Measurements from ENCODE around the gene DKK3. TPM values are rescaled to one million over a fixed set of nuclear protein-coding genes. Genes with fewer than 3 reads are reported as not detected.

Gene DKK3
- total RNA-seq, 1 donor from 2014 or later: 23.9 TPM

GRCh38 chr11:11988099-11988651 lies 20.3 kb downstream of the DKK3 start:
- Histone ChIP-seq H3F3A (ENCODE audit: low read depth) (no peaks in the 10 kb centered on the region), H3K9ac (no peak overlapping the region), H3K4me3 (no peak overlapping the region), H3K4me1 (no peaks in the 10 kb centered on the region), H3K27ac (no peak overlapping the region), H3K4me2 (no peak overlapping the region), H3K9me3 (ENCODE audit: low read depth) (no peaks in the 10 kb centered on the region), H3K79me2 (ENCODE audit: low read depth) (no peaks in the 10 kb centered on the region), H3K36me3 (no peaks in the 10 kb centered on the region), H4K20me1 (ENCODE audit: low read depth) (no peaks in the 10 kb centered on the region), H2AFZ (replicated peaks) (no peak overlapping the region), H3K27me3 (no peaks in the 10 kb centered on the region)
- peaks cover 19% of the 10 kb centered on the region for H3K36me3 Mint-ChIP-seq
- no peak overlapping the region for H3K27ac Mint-ChIP-seq
- H3K4me1 Mint-ChIP-seq: peaks cover 5% of the 10 kb centered on the region
- no peak overlapping the region for H3K4me3 Mint-ChIP-seq
- TF ChIP-seq EZH2phosphoT487 (IDR thresholded peaks at IDR 0.05) (no peak), EZH2 (IDR thresholded peaks at IDR 0.05) (no peak)
- TF ChIP-seq, protein P1, sequence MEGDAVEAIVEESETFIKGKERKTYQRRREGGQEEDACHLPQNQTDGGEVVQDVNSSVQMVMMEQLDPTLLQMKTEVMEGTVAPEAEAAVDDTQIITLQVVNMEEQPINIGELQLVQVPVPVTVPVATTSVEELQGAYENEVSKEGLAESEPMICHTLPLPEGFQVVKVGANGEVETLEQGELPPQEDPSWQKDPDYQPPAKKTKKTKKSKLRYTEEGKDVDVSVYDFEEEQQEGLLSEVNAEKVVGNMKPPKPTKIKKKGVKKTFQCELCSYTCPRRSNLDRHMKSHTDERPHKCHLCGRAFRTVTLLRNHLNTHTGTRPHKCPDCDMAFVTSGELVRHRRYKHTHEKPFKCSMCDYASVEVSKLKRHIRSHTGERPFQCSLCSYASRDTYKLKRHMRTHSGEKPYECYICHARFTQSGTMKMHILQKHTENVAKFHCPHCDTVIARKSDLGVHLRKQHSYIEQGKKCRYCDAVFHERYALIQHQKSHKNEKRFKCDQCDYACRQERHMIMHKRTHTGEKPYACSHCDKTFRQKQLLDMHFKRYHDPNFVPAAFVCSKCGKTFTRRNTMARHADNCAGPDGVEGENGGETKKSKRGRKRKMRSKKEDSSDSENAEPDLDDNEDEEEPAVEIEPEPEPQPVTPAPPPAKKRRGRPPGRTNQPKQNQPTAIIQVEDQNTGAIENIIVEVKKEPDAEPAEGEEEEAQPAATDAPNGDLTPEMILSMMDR (IDR thresholded peaks at IDR 0.05): no peak
- no peaks in the 10 kb centered on the region for H3K27me3 Mint-ChIP-seq (ENCODE audit: insufficient read depth, low read depth)
- no peak for DNase-seq (ENCODE audit: low spot score)
- H3K9me3 Mint-ChIP-seq: no peaks in the 10 kb centered on the region

DNA sequence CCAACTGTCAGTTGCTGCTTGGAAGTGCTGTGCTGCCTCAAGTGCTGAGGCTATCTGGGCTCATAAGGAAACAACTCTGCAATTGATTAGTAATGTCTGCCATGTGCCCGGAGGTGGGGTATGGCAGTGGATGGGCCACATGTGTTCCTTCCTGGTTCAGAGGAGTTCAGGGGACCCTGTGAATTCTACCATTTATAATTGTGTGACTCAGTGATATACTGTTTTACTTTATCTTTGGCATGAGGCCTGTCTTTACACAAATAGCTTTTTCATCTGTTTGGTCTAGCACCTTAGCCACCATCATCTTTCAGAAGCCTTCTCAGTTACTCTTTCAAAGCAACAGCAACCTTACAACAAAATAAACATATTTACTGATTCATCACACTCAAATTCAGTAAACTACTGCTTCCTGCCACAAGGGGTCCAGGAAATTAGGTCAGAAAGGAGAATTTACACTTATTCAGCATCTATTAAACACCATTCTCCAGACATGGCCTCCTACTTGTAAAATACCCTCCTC lies 20.9 kb downstream of the DKK3 start:
- H3K79me2 ChIP-seq (ENCODE audit: low read depth): no peaks in the 10 kb centered on the region
- peaks cover 5% of the 10 kb centered on the region for H3K4me1 Mint-ChIP-seq
- H3K36me3 ChIP-seq: no peaks in the 10 kb centered on the region
- H3K9me3 Mint-ChIP-seq: no peaks in the 10 kb centered on the region
- no peak for DNase-seq (ENCODE audit: low spot score)
- H3K27me3 ChIP-seq: no peaks in the 10 kb centered on the region
- H3F3A ChIP-seq (ENCODE audit: low read depth): no peaks in the 10 kb centered on the region
- no peaks in the 10 kb centered on the region for H3K27me3 Mint-ChIP-seq (ENCODE audit: insufficient read depth, low read depth)
- no peak overlapping the region for H3K9ac ChIP-seq
- H3K4me2 ChIP-seq: no peak overlapping the region
- no peaks in the 10 kb centered on the region for H4K20me1 ChIP-seq (ENCODE audit: low read depth)
- no peak overlapping the region for H2AFZ ChIP-seq (replicated peaks)
- no peak overlapping the region for H3K27ac ChIP-seq
- H3K4me3 ChIP-seq: no peak overlapping the region
- no peak overlapping the region for H3K27ac Mint-ChIP-seq
- H3K4me3 Mint-ChIP-seq: no peak overlapping the region
- peaks cover 21% of the 10 kb centered on the region for H3K36me3 Mint-ChIP-seq
- no peaks in the 10 kb centered on the region for H3K4me1 ChIP-seq
- H3K9me3 ChIP-seq (ENCODE audit: low read depth): no peaks in the 10 kb centered on the region
- TF ChIP-seq, protein P1 (IDR thresholded peaks at IDR 0.05): peak; percentile 38
- TF ChIP-seq EZH2 (IDR thresholded peaks at IDR 0.05): no peak

- no peaks in the 10 kb centered on the region for H3K9me3 ChIP-seq (ENCODE audit: low read depth)
- H4K20me1 ChIP-seq (ENCODE audit: low read depth): no peaks in the 10 kb centered on the region
- Mint-ChIP-seq H3K4me1 (peaks cover 4% of the 10 kb centered on the region), H3K27me3 (ENCODE audit: insufficient read depth, low read depth) (no peaks in the 10 kb centered on the region), H3K9me3 (peaks cover 4% of the 10 kb centered on the region), H3K36me3 (peaks cover 23% of the 10 kb centered on the region), H3K27ac (no peak overlapping the region), H3K4me3 (no peak overlapping the region)
- H2AFZ ChIP-seq (replicated peaks): no peak overlapping the region
- no peak overlapping the region for H3K27ac ChIP-seq
- no peaks in the 10 kb centered on the region for H3K79me2 ChIP-seq (ENCODE audit: low read depth)
- no peaks in the 10 kb centered on the region for H3K27me3 ChIP-seq
- DNase-seq (ENCODE audit: low spot score): no peak
- H3K9ac ChIP-seq: no peak overlapping the region
- H3K4me1 ChIP-seq: no peaks in the 10 kb centered on the region
- H3K36me3 ChIP-seq: no peaks in the 10 kb centered on the region
- TF ChIP-seq EZH2 (IDR thresholded peaks at IDR 0.05) (no peak), EZH2phosphoT487 (IDR thresholded peaks at IDR 0.05) (no peak)
- TF ChIP-seq, protein P1 (IDR thresholded peaks at IDR 0.05): no peak
- no peak overlapping the region for H3K4me2 ChIP-seq
- no peak overlapping the region for H3K4me3 ChIP-seq
- H3F3A ChIP-seq (ENCODE audit: low read depth): no peaks in the 10 kb centered on the region
Observed at GRCh38 chr11:11985954-11986949, 22.2 kb downstream of the DKK3 start.

Data from neural progenitor cell (in vitro differentiated cells).